GM06990 (cell line): ENCODE results near the gene TMEM222.

Source experiments
- DNase-seq: peaks from one replicate; pipeline ENCODE4 v3.0.0-alpha.2; 2011; ENCODE audit not compliant: insufficient read length; ENCODE audit errors: extremely low read depth
- H3K27me3 ChIP-seq: replicated peaks from 2 replicates; pipeline ENCODE4 v1.6.0; 2011; ENCODE audit warnings: low read length; ENCODE audit not compliant: control insufficient read depth, insufficient read depth
- H3K36me3 ChIP-seq: 2 replicates; pipeline ENCODE4 v1.5.1; 2011; ENCODE audit warnings: low read length; ENCODE audit not compliant: control insufficient read depth, insufficient read depth
- H3K4me3 ChIP-seq: replicated peaks from 2 replicates; pipeline ENCODE4 v1.5.1; 2011; ENCODE audit warnings: low read depth, mild to moderate bottlenecking, control low read depth, low read length
- TF ChIP-seq, protein P1 (sequence below): IDR thresholded peaks from 2 replicates; pipeline ENCODE4 v1.5.1; 2011; ENCODE audit warnings: low read length, control low read depth, mild to moderate bottlenecking, inconsistent platforms; ENCODE audit not compliant: insufficient read depth, poor library complexity, severe bottlenecking

The TMEM222 gene

DNA sequence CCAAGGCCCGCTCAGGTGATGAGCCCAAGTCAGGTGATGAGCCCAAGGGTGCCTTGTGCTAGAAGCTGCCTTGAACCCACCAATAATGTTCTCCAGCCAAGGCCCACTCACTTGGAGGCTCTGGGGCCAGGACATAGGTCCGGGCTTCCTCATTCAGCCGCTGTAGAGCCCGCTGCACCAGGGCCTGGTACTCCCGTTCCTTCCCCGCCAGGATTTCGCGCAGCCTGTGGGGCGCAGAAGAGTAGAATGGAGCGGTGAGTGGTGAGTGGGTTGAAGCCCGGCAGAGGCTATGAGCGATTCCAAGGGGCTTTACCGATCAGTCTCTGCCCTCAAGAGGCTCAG lies 34.3 kb downstream of the TMEM222 start:
- Histone ChIP-seq H3K27me3 (no peaks in the 10 kb centered on the region), H3K36me3 (no peaks in the 10 kb centered on the region; the same call in none of the 2 replicates), H3K4me3 (peak overlapping the region; percentile 50)
- DNase-seq = no peak
- TF ChIP-seq, protein P1, sequence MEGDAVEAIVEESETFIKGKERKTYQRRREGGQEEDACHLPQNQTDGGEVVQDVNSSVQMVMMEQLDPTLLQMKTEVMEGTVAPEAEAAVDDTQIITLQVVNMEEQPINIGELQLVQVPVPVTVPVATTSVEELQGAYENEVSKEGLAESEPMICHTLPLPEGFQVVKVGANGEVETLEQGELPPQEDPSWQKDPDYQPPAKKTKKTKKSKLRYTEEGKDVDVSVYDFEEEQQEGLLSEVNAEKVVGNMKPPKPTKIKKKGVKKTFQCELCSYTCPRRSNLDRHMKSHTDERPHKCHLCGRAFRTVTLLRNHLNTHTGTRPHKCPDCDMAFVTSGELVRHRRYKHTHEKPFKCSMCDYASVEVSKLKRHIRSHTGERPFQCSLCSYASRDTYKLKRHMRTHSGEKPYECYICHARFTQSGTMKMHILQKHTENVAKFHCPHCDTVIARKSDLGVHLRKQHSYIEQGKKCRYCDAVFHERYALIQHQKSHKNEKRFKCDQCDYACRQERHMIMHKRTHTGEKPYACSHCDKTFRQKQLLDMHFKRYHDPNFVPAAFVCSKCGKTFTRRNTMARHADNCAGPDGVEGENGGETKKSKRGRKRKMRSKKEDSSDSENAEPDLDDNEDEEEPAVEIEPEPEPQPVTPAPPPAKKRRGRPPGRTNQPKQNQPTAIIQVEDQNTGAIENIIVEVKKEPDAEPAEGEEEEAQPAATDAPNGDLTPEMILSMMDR = no peak

DNA sequence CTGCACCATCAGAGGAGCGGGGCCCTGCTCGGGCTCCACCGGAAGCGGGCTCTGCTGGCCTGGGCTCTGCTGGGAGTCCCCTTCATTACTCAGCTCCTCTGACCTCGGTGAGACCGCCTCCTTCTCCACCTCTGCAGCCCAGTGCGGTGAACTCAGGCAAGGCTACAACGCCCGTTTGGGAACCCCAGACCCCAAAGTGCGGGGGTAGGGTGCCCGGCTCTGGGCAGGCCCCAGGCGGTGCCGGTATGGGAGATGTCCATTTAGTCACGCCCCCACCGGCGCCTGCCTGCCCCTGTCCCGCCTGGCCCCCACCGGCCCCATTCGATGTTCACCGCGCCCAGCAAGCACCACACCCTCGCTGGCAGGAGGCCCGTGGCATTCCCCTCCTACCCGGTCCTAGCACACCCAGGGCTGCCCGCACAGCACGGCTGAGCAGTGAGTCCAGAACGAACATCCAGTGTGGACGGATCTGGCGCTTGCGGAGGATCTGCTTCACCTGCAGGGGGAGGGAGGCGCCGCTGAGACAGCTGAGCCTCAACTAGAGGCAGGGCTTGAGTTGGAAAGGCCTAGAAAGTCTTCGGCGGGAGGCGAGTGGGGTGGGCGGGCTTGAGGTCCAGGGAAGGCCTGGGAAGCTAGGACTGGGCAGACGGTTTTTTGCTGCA lies 34.8 kb downstream of the TMEM222 start:
- H3K4me3 ChIP-seq = peak overlapping the region; percentile 50
- no peak for DNase-seq

DNA sequence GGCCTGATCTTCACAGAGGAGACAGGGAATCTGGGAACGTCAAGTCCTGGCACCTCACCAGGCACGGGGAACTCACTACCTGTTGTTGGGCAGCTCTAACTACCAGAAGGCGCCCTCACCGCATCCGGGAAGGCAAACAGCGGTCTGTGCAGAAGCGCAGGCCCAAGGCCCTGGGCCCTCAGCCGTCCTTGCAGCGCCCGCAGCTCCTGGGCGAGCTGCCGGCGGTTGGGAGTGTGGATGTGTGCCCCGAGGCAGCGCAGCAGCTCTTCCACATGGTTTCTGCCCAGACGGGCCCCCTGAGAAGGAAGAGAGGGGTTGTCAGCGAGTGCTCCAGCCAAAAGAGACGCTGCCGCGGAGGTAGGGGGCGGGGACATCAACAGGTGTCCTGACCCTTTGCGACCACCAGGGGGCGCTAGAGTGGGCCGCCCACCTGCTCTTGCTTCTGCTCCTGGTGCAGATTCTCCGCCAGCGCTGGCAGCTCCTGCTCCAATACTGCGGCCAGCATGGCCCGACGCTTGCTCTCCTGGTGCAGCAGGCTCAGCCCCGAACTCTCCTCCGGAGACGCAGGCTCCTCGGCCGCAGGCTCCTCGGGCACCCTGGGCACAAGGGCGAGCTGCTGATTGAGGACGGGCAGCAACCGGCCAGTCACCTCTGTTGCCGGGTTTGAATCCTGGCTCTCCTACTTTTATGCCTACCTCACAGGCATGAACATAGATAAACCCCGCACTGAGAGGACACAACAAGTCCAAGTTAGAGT lies 35.5 kb downstream of the TMEM222 start:
- TF ChIP-seq, protein P1 = peak; percentile 97
- peak; percentile 80 for DNase-seq
- H3K4me3 ChIP-seq = peak overlapping the region; percentile 50
- no peaks in the 10 kb centered on the region; the same call in 1 of the 2 replicates for H3K36me3 ChIP-seq
- no peaks in the 10 kb centered on the region for H3K27me3 ChIP-seq

More for the DNA sequence above, 34.8 kb downstream of the TMEM222 start:
- H3K36me3 ChIP-seq = no peaks in the 10 kb centered on the region; the same call in 1 of the 2 replicates
- TF ChIP-seq, protein P1 = no peak
- no peaks in the 10 kb centered on the region for H3K27me3 ChIP-seq

DNA sequence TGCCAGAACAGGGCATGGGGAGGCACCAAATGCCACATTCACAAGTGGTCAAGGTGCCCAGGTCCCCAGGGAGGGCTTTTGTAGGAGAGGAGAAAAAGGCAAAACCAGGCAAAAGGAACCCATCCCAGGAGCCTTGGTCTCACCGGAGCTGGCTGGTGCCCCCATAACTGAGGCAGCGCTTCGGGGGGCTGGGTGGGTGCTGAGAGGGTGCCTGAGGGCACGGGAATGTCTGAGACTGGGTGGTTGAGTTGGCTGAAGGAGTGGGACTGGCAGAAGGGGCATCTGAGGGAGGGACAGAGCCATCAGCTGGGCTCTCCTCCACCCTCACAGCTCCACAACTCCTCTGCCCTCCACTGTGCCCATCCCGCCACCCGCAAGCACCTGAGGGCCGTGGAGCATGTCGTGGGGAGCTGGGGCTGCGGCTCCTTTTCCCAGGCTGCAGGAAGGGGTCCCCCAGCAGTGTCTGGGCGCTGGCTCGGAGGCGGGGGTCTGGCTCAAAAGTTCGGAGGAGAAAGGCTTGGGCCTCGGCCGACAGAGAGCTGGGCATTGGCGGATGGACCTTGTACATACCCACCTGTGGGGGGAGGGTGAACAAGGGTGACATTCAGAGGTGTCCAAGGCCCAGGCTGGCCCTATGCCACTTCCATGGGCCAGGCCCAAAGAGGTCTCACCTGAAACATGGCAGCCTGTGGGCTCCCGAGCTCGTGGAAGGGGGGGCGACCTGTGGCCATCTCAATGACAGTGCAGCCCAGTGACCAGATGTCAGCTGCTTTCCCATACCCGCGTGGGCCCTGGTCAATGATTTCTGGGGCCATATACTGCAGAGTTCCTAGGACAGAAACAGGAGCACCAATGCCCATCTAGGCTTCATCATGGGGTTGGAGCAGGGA lies 36.3 kb downstream of the TMEM222 start:
- no peaks in the 10 kb centered on the region for H3K27me3 ChIP-seq
- no peaks in the 10 kb centered on the region for H3K36me3 ChIP-seq
- no peak overlapping the region for H3K4me3 ChIP-seq

DNA sequence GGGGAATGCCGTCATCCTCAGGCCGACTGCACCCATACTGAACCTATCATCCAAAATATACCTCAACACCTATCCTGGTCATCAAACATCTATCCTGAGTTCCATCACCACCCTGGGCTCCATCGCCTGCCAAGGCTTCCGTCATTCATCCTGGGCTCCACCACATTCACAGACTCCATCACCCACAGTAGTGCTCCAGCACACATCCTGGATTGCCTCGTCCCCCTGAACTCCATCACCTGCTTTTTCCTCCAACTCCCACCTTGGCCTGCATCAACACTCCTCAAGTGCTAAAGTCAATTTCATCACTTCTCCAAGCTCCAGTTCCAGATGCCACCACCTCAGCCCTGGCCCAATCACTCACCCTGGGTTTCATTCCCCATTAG lies 37.0 kb downstream of the TMEM222 start:
- Histone ChIP-seq H3K4me3 (no peak overlapping the region), H3K36me3 (no peaks in the 10 kb centered on the region), H3K27me3 (no peaks in the 10 kb centered on the region)
- TF ChIP-seq, protein P1 = no peak
- DNase-seq = no peak

More for the DNA sequence above, 36.3 kb downstream of the TMEM222 start:
- TF ChIP-seq, protein P1 = no peak
- DNase-seq = no peak
